Loucy (cell line): ENCODE data around the gene RECQL.

Experiments used
- H2AFZ ChIP-seq: fragments of 200-600 bp; sonication (generic); 2 replicates; pipeline ENCODE4 v1.6.0; 2016; ENCODE audit warnings: antibody characterized with exemption, mild to moderate bottlenecking, low read length, moderate library complexity
- H3F3A ChIP-seq: fragments of 200-600 bp; 2 replicates; pipeline ENCODE4 v1.6.0; 2016; ENCODE audit warnings: antibody characterized with exemption, low read depth, mild to moderate bottlenecking
- H3K27me3 ChIP-seq: fragments of 200-600 bp; sonication (generic); 2 replicates; pipeline ENCODE4 v1.6.1; 2014; ENCODE audit warnings: low read length, mild to moderate bottlenecking; ENCODE audit not compliant: insufficient read depth, poor library complexity, severe bottlenecking
- H3K36me3 ChIP-seq: fragments of 200-600 bp; sonication (generic); 2 replicates; pipeline ENCODE4 v1.6.1; 2016; ENCODE audit warnings: low read length; ENCODE audit not compliant: insufficient read depth
- H3K4me1 ChIP-seq: fragments of 200-600 bp; sonication (generic); 2 replicates; pipeline ENCODE4 v1.5.1; 2014; ENCODE audit warnings: low read length, mild to moderate bottlenecking; ENCODE audit not compliant: insufficient read depth, poor library complexity, severe bottlenecking
- H3K4me2 ChIP-seq: fragments of 200-600 bp; sonication (generic); 2 replicates; pipeline ENCODE4 v1.6.0; 2014; ENCODE audit warnings: antibody characterized with exemption, low read length, low read depth, mild to moderate bottlenecking; ENCODE audit not compliant: poor library complexity, severe bottlenecking
- H3K4me3 ChIP-seq: fragments of 200-600 bp; sonication (generic); 2 replicates; pipeline ENCODE4 v1.5.1; 2014; ENCODE audit warnings: low read length, mild to moderate bottlenecking, mixed read lengths; ENCODE audit not compliant: poor library complexity, severe bottlenecking
- H3K79me2 ChIP-seq: fragments of 200-600 bp; sonication (generic); 2 replicates; pipeline ENCODE4 v1.6.1; 2014; ENCODE audit warnings: low read length; ENCODE audit not compliant: insufficient read depth
- H3K9ac ChIP-seq: fragments of 200-600 bp; sonication (generic); 2 replicates; pipeline ENCODE4 v1.6.0; 2014; ENCODE audit warnings: mild to moderate bottlenecking, low read depth, low read length, moderate library complexity; ENCODE audit not compliant: poor library complexity, severe bottlenecking
- H3K9me2 ChIP-seq: fragments of 200-600 bp; sonication (generic); replicated peaks from 2 replicates; pipeline ENCODE4 v1.6.1; 2016; ENCODE audit warnings: low read depth, low read length, mixed read lengths
- H3K9me3 ChIP-seq: fragments of 200-600 bp; sonication (generic); 2 replicates; pipeline ENCODE4 v1.6.1; 2014; ENCODE audit warnings: mild to moderate bottlenecking, antibody characterized with exemption, low read length, low read depth; ENCODE audit not compliant: insufficient read depth
- H4K20me1 ChIP-seq: fragments of 200-600 bp; sonication (generic); 2 replicates; pipeline ENCODE4 v1.6.0; 2014; ENCODE audit warnings: antibody characterized with exemption, low read length, mild to moderate bottlenecking; ENCODE audit not compliant: insufficient read depth, poor library complexity, severe bottlenecking
- EZH2phosphoT487 ChIP-seq: fragments of 200-600 bp; IDR thresholded peaks from 2 replicates; pipeline ENCODE4 v1.6.1; 2018; ENCODE audit warnings: antibody characterized with exemption, mild to moderate bottlenecking, moderate library complexity, borderline replicate concordance
- TF ChIP-seq, protein P1 (sequence below): fragments of 200-600 bp; sonication (generic); conservative IDR thresholded peaks from 2 replicates; pipeline ENCODE4 v1.5.1; 2014; ENCODE audit warnings: mild to moderate bottlenecking, antibody characterized with exemption, low read length

Gene RECQL

DNA sequence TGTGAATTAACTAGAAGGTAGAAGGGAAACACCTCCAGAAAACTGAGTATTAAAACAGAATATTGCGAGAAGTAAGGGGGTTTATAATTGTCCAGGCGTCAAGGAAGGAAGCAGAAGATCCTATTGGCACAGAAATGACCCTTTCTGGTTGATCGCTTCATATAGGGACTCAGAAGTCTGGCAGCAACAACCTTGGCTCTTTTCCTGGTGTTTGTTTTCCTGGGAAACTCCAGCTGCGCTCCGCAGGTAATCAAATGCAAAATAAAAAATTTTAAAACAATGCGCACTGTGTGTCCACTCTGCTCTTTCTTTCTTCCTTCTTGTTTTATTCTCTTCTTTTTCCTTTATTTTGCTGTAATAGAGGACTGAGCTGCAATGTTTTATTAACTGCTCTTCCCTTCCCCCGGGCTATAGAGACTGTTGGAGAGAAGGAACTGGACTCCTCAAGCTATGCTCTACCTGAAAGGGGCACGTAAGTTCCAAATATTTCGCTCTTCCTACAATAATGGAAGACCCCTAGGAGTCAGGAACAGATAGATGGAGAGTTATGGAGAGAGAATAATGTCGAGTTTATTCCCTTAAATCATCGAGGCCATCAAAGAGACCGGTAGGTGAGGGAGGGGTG, 25.4 kb upstream of the RECQL start:
- Histone ChIP-seq H3F3A (no peaks in the 10 kb centered on the region), H3K4me3 (no peak overlapping the region), H3K9ac (no peak overlapping the region), H3K9me3 (no peaks in the 10 kb centered on the region), H3K36me3 (no peaks in the 10 kb centered on the region), H4K20me1 (no peaks in the 10 kb centered on the region), H3K4me2 (no peak overlapping the region), H3K27me3 (no peaks in the 10 kb centered on the region), H3K9me2 (no peaks in the 10 kb centered on the region), H3K4me1 (no peaks in the 10 kb centered on the region), H2AFZ (no peak overlapping the region), H3K79me2 (no peaks in the 10 kb centered on the region)
- TF ChIP-seq, protein P1, sequence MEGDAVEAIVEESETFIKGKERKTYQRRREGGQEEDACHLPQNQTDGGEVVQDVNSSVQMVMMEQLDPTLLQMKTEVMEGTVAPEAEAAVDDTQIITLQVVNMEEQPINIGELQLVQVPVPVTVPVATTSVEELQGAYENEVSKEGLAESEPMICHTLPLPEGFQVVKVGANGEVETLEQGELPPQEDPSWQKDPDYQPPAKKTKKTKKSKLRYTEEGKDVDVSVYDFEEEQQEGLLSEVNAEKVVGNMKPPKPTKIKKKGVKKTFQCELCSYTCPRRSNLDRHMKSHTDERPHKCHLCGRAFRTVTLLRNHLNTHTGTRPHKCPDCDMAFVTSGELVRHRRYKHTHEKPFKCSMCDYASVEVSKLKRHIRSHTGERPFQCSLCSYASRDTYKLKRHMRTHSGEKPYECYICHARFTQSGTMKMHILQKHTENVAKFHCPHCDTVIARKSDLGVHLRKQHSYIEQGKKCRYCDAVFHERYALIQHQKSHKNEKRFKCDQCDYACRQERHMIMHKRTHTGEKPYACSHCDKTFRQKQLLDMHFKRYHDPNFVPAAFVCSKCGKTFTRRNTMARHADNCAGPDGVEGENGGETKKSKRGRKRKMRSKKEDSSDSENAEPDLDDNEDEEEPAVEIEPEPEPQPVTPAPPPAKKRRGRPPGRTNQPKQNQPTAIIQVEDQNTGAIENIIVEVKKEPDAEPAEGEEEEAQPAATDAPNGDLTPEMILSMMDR = no peak
- TF ChIP-seq EZH2phosphoT487 = no peak

DNA sequence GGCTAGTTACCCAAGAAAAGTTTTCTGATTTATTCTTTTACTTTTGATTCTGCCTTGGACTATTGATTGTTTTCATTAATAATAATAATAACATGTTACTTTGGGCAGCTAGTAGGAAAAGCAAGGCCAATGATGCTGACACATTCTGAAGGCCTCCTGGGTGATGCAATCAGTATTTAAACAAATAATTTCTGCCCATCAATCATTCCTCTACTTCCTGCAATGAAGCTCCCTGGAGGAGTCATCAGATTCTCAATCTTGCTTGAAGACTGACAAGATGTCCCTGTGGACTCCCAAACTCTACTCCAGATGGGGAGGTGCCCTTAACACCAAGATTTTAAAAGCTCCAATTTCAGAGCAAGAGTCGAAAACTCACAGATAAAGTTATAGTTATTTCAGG, 24.6 kb upstream of the RECQL start, which contains the start of gene SPX:
SPX (plus strand) TSS at position 244 of the 400 bp plus-strand sequence. CDS start 177 bp downstream, outside the sequence.
- no peak for TF ChIP-seq EZH2phosphoT487
- TF ChIP-seq, protein P1 = no peak
- Histone ChIP-seq H3K36me3 (no peaks in the 10 kb centered on the region), H3K27me3 (no peaks in the 10 kb centered on the region), H3K4me3 (no peak within 1 kb of the TSS), H3K4me2 (no peak within 1 kb of the TSS), H3K4me1 (no peaks in the 10 kb centered on the region), H3K9me2 (no peaks in the 10 kb centered on the region), H3F3A (no peaks in the 10 kb centered on the region), H3K79me2 (no peaks in the 10 kb centered on the region), H2AFZ (no peak within 1 kb of the TSS), H3K9ac (no peak within 1 kb of the TSS), H4K20me1 (no peaks in the 10 kb centered on the region), H3K9me3 (no peaks in the 10 kb centered on the region)

DNA sequence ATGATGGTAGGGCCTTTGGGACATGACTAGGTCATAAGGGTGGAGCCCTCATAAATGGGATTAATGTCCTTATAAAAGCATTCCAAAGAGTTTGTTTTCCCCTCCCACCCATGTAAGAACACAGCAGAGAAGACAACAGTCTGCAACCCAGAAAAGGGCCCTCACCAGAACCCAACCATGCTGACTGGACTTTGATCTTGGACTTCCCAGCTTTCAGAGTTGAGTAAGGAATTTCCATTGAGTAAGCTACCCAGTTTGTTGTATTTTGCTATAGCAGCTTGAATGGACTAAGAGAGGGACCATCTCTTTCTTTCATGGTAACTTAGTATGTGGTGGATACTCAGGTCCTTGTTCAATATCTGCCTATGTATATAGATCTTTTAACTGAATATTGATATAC, 21.7 kb upstream of the RECQL start:
- Histone ChIP-seq H3K9me2 (no peaks in the 10 kb centered on the region), H3K4me2 (no peak overlapping the region), H2AFZ (no peak overlapping the region), H3F3A (no peaks in the 10 kb centered on the region), H3K9me3 (no peaks in the 10 kb centered on the region), H3K4me1 (no peaks in the 10 kb centered on the region), H3K9ac (no peak overlapping the region), H4K20me1 (no peaks in the 10 kb centered on the region), H3K27me3 (no peaks in the 10 kb centered on the region), H3K79me2 (no peaks in the 10 kb centered on the region), H3K36me3 (no peaks in the 10 kb centered on the region), H3K4me3 (no peak overlapping the region)
- no peak for TF ChIP-seq EZH2phosphoT487
- TF ChIP-seq, protein P1 = no peak
